AG09319 (cell line): ENCODE results near the gene TMEM121.
"Not testable (repeated sequence)": the region's sequence is repeated elsewhere in the genome, so short reads cannot be mapped to it uniquely, and the experiment has no call there.

Source experiments
- DNase-seq: peaks from one replicate; pipeline ENCODE4 v3.0.0-alpha.2; 2010; ENCODE audit warnings: low read depth; ENCODE audit errors: extremely low read depth
- CTCF ChIP-seq: IDR thresholded peaks from 2 replicates; pipeline ENCODE4 v1.5.1; 2011; ENCODE audit warnings: low read depth, mild to moderate bottlenecking, inconsistent platforms, low read length, moderate library complexity

The TMEM121 gene

GRCh38 chr14:105568859-105569766 is 42.7 kb downstream of the TMEM121 start:
- no peak for DNase-seq
- no peak for TF ChIP-seq CTCF

DNA sequence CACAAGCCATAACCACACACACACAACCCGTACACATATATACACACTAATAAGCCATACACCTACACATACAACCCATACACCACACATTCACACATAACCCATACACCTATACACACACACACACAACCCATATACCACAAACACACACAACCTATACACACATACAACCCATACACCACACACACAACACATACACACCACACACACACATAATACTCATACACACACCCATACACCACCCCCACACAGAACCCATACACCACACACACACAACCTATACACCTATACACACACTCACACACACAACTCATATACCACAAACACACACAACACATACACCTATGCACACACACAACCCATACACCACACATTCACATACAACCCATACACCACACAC is 44.1 kb downstream of the TMEM121 start:
- TF ChIP-seq CTCF: no peak
- no peak for DNase-seq

DNA sequence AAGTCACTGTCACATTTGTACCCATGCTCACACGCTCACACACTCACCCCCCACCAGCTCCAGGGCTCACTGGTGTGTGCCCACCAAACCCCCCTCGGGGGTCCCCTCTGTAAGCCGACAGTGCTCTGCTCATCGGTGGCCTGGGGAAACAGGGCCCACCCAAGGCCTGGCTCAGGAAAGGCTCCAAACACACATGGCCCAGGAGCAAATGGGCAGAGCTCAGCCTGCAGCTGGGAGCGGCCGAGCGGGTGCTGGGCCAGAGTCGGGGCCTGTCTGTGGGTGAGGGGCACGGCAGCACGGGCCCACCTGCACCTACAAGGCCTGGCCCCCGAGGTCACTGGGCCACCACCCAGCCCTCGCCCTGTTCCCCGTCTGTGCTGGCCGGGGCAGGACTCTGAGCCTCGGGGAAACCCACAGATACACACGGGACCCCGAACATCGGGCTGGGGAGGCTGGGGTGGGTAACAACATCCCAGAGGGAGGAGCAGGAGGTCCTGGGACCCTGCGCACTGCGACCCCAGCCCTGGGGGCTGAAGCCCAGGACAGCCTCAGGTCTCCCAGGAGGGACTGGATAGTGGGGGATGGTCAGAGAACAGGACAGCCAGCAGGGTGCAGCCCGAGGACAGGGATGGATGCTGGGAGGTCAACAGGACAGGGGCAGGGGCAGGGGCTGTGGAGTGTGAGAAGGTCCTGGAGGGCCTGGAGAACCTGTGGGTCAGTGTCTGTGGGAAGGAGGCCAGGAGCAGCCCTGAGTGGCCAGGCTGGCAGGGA is 45.0 kb downstream of the TMEM121 start:
- not testable (repeated sequence) for DNase-seq

DNA sequence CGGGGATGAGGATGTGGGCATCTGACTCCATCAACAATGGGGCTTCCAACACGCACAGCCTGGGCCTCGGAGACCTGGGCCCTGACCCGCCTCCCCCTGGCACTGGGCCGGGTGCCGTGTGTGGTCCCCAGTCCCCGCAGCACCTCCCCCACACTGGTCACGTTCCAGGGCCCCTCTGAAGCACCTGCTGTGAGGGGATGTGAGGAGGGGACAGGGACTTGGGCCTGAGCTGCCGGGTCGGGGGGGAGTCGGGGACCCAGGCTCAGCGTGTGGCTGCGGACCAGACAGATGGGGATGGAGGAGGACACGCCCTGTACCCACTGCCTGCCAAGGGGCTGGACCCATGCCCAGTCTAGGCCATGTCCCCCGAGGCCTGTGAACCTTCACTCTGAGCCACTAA is 45.7 kb downstream of the TMEM121 start:
- not testable (repeated sequence) for DNase-seq

GRCh38 chr14:105573841-105574240 is 47.5 kb downstream of the TMEM121 start:
- not testable (repeated sequence) for DNase-seq

DNA sequence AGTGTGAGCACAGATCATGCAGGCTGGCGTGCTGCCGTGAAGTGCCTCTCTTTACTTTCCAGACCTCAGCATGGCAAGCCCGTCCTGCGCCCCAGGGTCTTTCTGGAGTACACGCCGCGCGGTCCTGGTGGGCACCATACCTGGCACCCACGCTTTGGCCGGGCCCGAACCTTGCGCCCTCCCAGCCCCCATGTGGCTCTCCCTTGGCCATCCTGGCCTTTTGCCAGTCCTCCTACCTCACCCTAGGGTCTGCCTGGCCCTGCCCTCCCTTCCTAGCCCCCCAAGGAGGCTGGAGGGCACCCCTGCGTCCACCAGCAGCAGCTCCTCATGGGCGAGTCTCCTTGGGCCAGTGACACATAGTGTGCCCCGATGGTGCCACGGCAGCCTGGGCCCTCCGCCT is 48.0 kb downstream of the TMEM121 start:
- DNase-seq: not testable (repeated sequence)

- DNase-seq: not testable (repeated sequence)
Measured at GRCh38 chr14:105575016-105575700, 48.8 kb downstream of the TMEM121 start.

DNA sequence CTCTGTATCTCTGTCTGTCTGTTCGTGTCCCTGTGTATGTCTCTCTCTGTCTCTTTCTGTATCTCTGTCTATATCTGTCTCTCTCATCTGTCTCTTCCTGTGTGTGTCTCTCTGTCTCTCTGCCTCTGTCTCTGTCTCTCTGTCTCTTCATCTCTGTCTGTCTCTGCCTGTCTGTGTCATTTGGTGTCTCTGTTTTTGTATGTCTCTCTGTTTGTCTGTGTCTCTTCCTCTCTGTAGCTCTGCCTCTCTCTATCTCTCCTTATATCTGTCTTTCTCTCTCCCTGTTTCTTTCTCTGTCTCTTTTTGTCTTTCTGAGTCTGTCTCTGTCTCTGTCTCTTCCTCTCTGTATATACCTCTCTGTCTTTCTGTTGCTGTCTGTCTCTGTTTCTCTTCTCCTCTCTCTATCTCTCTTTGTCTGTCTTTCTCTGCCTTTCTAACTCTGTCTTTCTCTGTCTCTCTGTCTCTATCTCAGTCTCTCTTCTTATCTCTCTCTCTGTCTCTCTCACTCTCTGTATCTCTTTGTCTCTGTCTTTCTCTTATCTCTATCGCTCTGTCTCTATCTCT is 50.2 kb downstream of the TMEM121 start:
- no peak for TF ChIP-seq CTCF
- no peak for DNase-seq

GRCh38 chr14:105577314-105577861 is 51.0 kb downstream of the TMEM121 start:
- DNase-seq: no peak
- TF ChIP-seq CTCF: no peak
